ENCODE measurements around the gene CD34. TPM values are rescaled to one million over a fixed set of nuclear protein-coding genes. Genes with fewer than 3 reads are reported as not detected.

The CD34 gene
- total RNA-seq, 1 experiment from 2014 or later: 0.35 TPM

- H3K79me2 ChIP-seq (ENCODE audit: insufficient read depth, low read length): no peaks in the 10 kb centered on the region
- no peak overlapping the region for H3K4me2 ChIP-seq (ENCODE audit: insufficient read depth, insufficient read length, low read length)
- no peak overlapping the region for H2BK12ac ChIP-seq (ENCODE audit: insufficient read length, low read depth, low read length)
- H3K23ac ChIP-seq (ENCODE audit: insufficient read length, low read depth, low read length): no peak overlapping the region
- H4K20me1 ChIP-seq (ENCODE audit: control insufficient read depth, insufficient read depth, insufficient read length): no peaks in the 10 kb centered on the region
- no peak overlapping the region for H3K4ac ChIP-seq (ENCODE audit: low read depth, low read length)
- no peak overlapping the region for H3K56ac ChIP-seq (ENCODE audit: insufficient read length, low read depth, low read length)
- H3K23me2 ChIP-seq (ENCODE audit: insufficient read length, low read depth, low read length, poor library complexity, severe bottlenecking): no peaks in the 10 kb centered on the region
- H3K27ac ChIP-seq (ENCODE audit: insufficient read length, low read depth, low read length): no peak overlapping the region
- H2AK5ac ChIP-seq (ENCODE audit: insufficient read length, low read length): no peak overlapping the region
- H3K9me3 ChIP-seq (ENCODE audit: control insufficient read depth, low read depth, low read length): no peaks in the 10 kb centered on the region
- no peak overlapping the region for H2BK5ac ChIP-seq (ENCODE audit: insufficient read length, low read length)
- TF ChIP-seq, protein P1, sequence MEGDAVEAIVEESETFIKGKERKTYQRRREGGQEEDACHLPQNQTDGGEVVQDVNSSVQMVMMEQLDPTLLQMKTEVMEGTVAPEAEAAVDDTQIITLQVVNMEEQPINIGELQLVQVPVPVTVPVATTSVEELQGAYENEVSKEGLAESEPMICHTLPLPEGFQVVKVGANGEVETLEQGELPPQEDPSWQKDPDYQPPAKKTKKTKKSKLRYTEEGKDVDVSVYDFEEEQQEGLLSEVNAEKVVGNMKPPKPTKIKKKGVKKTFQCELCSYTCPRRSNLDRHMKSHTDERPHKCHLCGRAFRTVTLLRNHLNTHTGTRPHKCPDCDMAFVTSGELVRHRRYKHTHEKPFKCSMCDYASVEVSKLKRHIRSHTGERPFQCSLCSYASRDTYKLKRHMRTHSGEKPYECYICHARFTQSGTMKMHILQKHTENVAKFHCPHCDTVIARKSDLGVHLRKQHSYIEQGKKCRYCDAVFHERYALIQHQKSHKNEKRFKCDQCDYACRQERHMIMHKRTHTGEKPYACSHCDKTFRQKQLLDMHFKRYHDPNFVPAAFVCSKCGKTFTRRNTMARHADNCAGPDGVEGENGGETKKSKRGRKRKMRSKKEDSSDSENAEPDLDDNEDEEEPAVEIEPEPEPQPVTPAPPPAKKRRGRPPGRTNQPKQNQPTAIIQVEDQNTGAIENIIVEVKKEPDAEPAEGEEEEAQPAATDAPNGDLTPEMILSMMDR (conservative IDR thresholded peaks at IDR 0.05): no peak
- H3K18ac ChIP-seq (ENCODE audit: insufficient read length, low read depth, low read length): no peak overlapping the region
- no peak overlapping the region for H3K14ac ChIP-seq (ENCODE audit: insufficient read depth, low read length)
- H3K27me3 ChIP-seq (ENCODE audit: insufficient read depth, low read length): no peaks in the 10 kb centered on the region; the same call in 1 of the 2 replicates
- Mint-ChIP-seq H3K4me3 (no peak overlapping the region), H3K27ac (no peak overlapping the region), H3K27me3 (ENCODE audit: low read depth) (peaks cover 23% of the 10 kb centered on the region), H3K9me3 (no peaks in the 10 kb centered on the region), H3K4me1 (peaks cover 8 to 11% of the 10 kb centered on the region in 2 experiments; a peak in 3 of 4 replicates), H3K36me3 (ENCODE audit: insufficient read depth in 1 of 3, low read depth in 3 of 3) (no peaks in the 10 kb centered on the region)
- no peak overlapping the region for H2BK20ac ChIP-seq (ENCODE audit: low read depth, low read length, poor library complexity, severe bottlenecking)
- H3T11ph ChIP-seq (ENCODE audit: low read length): no peak overlapping the region
- no peak overlapping the region for H3K9ac ChIP-seq (ENCODE audit: extremely low read depth, insufficient read length, low read length)
- H4K8ac ChIP-seq (replicated peaks; ENCODE audit: insufficient read length, low read depth, low read length): no peak overlapping the region
- H3K4me1 ChIP-seq (ENCODE audit: insufficient read depth, low read length): no peaks in the 10 kb centered on the region
- WGBS (ENCODE audit: extremely low coverage, insufficient read length, low lambda C conversion rate): no CpG with 5 or more reads among the region's 3 CpGs
- H2BK120ac ChIP-seq (ENCODE audit: low read depth, low read length, poor library complexity, severe bottlenecking): no peak overlapping the region
- no peak overlapping the region for H4K91ac ChIP-seq (ENCODE audit: insufficient read length, low read depth, low read length)
- no peak for DNase-seq
- H2AFZ ChIP-seq (ENCODE audit: low read length): no peak overlapping the region
- no peak overlapping the region for H4K5ac ChIP-seq (ENCODE audit: insufficient read length, low read depth, low read length)
- H2BK15ac ChIP-seq (ENCODE audit: low read depth, low read length): no peak overlapping the region
- no peaks in the 10 kb centered on the region for H3K79me1 ChIP-seq (ENCODE audit: insufficient read depth, low read depth, low read length, poor library complexity, severe bottlenecking)
Measured at GRCh38 chr1:207882692-207883091, 28.2 kb downstream of the CD34 start.

Data from H9 (cell line).